SK-N-SH (cell line): ENCODE results near the gene GPRASP2. TPM values are rescaled to one million over a fixed set of nuclear protein-coding genes. Genes with fewer than 3 reads are reported as not detected.
A peak's percentile ranks its signal among the peaks of the same experiment; 100 is the strongest.

Experiments used
- CTCF ChIA-PET: fragments of 300-600, 350-600 bp; formaldehyde crosslinking; extraction: SDS; loops from one replicate; lab custom pipeline; 2021; lab: Yijun Ruan, JAX
- POLR2A ChIA-PET: fragments of 350-600 bp; sonication (Branson Sonifier 250); formaldehyde crosslinking; extraction: SDS; loops from one replicate; lab custom pipeline; 2020; ENCODE audit warnings: antibody characterized with exemption, inconsistent platforms; lab: Yijun Ruan, JAX
- DNase-seq: peaks from one replicate; pipeline ENCODE4 v3.0.0; 2012
- H2AFZ ChIP-seq: fragments of 200-600 bp; sonication (generic); 2 replicates; pipeline ENCODE4 v1.8.1; 2016; ENCODE audit warnings: antibody characterized with exemption, mild to moderate bottlenecking, low read depth
- H3F3A ChIP-seq: fragments of 200-600 bp; sonication (generic); replicated peaks from 2 replicates; pipeline ENCODE3; 2016; ENCODE audit warnings: antibody characterized with exemption, mild to moderate bottlenecking; ENCODE audit not compliant: insufficient read depth
- H3K27ac ChIP-seq, 2 experiments: fragments of 200-500 bp in 1 of 2; fragments of 200-600 bp in 1 of 2; sonication (Bioruptor generic) in 1 of 2; sonication (generic), shearing (Covaris generic) in 1 of 2; 2 replicates each; pipeline versions ENCODE4 v1.5.1 to v1.6.1; 2014 to 2016; ENCODE audit warnings: low read depth in 2 of 2, inconsistent platforms in 1 of 2, low read length in 1 of 2, mild to moderate bottlenecking in 1 of 2, mixed read lengths in 1 of 2
- H3K27me3 ChIP-seq: fragments of 200-600 bp; sonication (generic), shearing (Covaris generic); 2 replicates; pipeline ENCODE4 v1.6.1; 2016; ENCODE audit warnings: mixed run types; ENCODE audit not compliant: insufficient read depth
- H3K36me3 ChIP-seq, 2 experiments: fragments of 200-500 bp in 1 of 2; fragments of 200-600 bp in 1 of 2; sonication (Bioruptor generic) in 1 of 2; sonication (generic) in 1 of 2; replicated peaks in 1 of 2; 2 replicates each; pipeline versions ENCODE3 to v1.5.1; 2014 to 2016; ENCODE audit warnings: low read length in 1 of 2, mild to moderate bottlenecking in 1 of 2; ENCODE audit not compliant: insufficient read depth in 2 of 2, control insufficient read depth in 1 of 2
- H3K4me1 ChIP-seq, 2 experiments: fragments of 200-500 bp in 1 of 2; fragments of 200-600 bp in 1 of 2; sonication (Bioruptor generic) in 1 of 2; sonication (generic), shearing (Covaris generic) in 1 of 2; 2 replicates each; pipeline versions ENCODE4 v1.5.1 to v1.6.1; 2014 to 2016; ENCODE audit warnings: low read depth in 1 of 2, low read length in 1 of 2, mixed run types in 1 of 2; ENCODE audit not compliant: insufficient read depth in 2 of 2, control insufficient read depth in 1 of 2
- H3K4me2 ChIP-seq: fragments of 200-600 bp; sonication (generic), shearing (Covaris generic); 2 replicates; pipeline ENCODE4 v1.6.1; 2017; ENCODE audit warnings: mixed run types
- H3K4me3 ChIP-seq, 2 experiments: fragments of 200-500 bp in 1 of 2; fragments of 200-600 bp in 1 of 2; sonication (Bioruptor generic) in 1 of 2; sonication (generic), shearing (Covaris generic) in 1 of 2; 2 replicates each; pipeline versions ENCODE4 v1.5.1 to v1.8.1; 2014 to 2016; ENCODE audit warnings: low read depth in 2 of 2, inconsistent platforms in 1 of 2, low read length in 1 of 2, mild to moderate bottlenecking in 1 of 2, mixed read lengths in 1 of 2, moderate library complexity in 1 of 2
- H3K79me2 ChIP-seq: fragments of 200-600 bp; sonication (generic); 2 replicates; pipeline ENCODE4 v1.8.1; 2017; ENCODE audit warnings: mild to moderate bottlenecking; ENCODE audit not compliant: insufficient read depth
- H3K9ac ChIP-seq: fragments of 200-600 bp; sonication (generic); 2 replicates; pipeline ENCODE4 v1.6.1; 2017; ENCODE audit warnings: mixed run types
- H3K9me2 ChIP-seq: fragments of 200-600 bp; sonication (generic); 2 replicates; pipeline ENCODE4 v1.6.1; 2017; ENCODE audit warnings: mixed run types
- H3K9me3 ChIP-seq: fragments of 200-600 bp; sonication (generic); 2 replicates; pipeline ENCODE4 v1.6.1; 2017; ENCODE audit warnings: mixed run types, mild to moderate bottlenecking, moderate library complexity
- H4K20me1 ChIP-seq: fragments of 200-600 bp; sonication (generic); 2 replicates; pipeline ENCODE4 v1.6.1; 2017; ENCODE audit warnings: mild to moderate bottlenecking, mixed run types; ENCODE audit not compliant: insufficient read depth
- EP300 ChIP-seq, 2 experiments: IDR thresholded peaks; 2 replicates each; pipeline versions ENCODE4 v1.4.0 to v1.6.1; 2012; ENCODE audit warnings: borderline replicate concordance in 1 of 2, low read depth in 1 of 2, low read length in 1 of 2
- EZH2phosphoT487 ChIP-seq: fragments of 200-600 bp; sonication (generic); IDR thresholded peaks from 2 replicates; pipeline ENCODE4 v1.6.1; 2017; ENCODE audit warnings: low read depth, mixed run types, mild to moderate bottlenecking, antibody characterized with exemption, moderate library complexity, borderline replicate concordance
- FOXJ3 ChIP-seq: sonication (generic); formaldehyde crosslinking; IDR thresholded peaks from 2 replicates; pipeline ENCODE4 v1.5.1; 2020; ENCODE audit warnings: mild to moderate bottlenecking, missing genetic modification reagents
- FOXM1 ChIP-seq: IDR thresholded peaks from 2 replicates; pipeline ENCODE4 v1.4.0; 2012; ENCODE audit warnings: low read depth, mild to moderate bottlenecking
- GABPA ChIP-seq: IDR thresholded peaks from 2 replicates; pipeline ENCODE4 v1.4.0; 2012; ENCODE audit warnings: low read depth, mild to moderate bottlenecking
- JUND ChIP-seq: IDR thresholded peaks from 2 replicates; pipeline ENCODE4 v1.4.0; 2012
- MAX ChIP-seq: IDR thresholded peaks from 2 replicates; pipeline ENCODE4 v1.4.0; 2012; ENCODE audit warnings: low read depth
- MEF2A ChIP-seq: IDR thresholded peaks from 2 replicates; pipeline ENCODE4 v1.4.0; 2012; ENCODE audit warnings: low read depth, borderline replicate concordance
- MXI1 ChIP-seq: IDR thresholded peaks from 2 replicates; pipeline ENCODE4 v1.6.1; 2012; ENCODE audit warnings: mild to moderate bottlenecking, low read depth, low read length, improper control_type of control experiment
- NFIC ChIP-seq: IDR thresholded peaks from 2 replicates; pipeline ENCODE4 v1.4.0; 2012; ENCODE audit warnings: borderline replicate concordance
- NRF1 ChIP-seq: IDR thresholded peaks from 2 replicates; pipeline ENCODE4 v1.6.1; 2012; ENCODE audit warnings: low read depth, mild to moderate bottlenecking, low read length
- PBX3 ChIP-seq: IDR thresholded peaks from 2 replicates; pipeline ENCODE4; 2012
- RAD21 ChIP-seq: IDR thresholded peaks from 2 replicates; pipeline ENCODE4 v1.6.1; 2012; ENCODE audit warnings: mild to moderate bottlenecking, low read length
- RCOR1 ChIP-seq: fragments of 150-350 bp; IDR thresholded peaks from 2 replicates; pipeline ENCODE4 v1.6.1; 2017; ENCODE audit warnings: antibody characterized with exemption, low read length
- RXRA ChIP-seq: IDR thresholded peaks from 2 replicates; pipeline ENCODE4 v1.4.0; 2012; ENCODE audit warnings: low read depth, mild to moderate bottlenecking, borderline replicate concordance
- USF2 ChIP-seq: fragments of 150-350 bp; IDR thresholded peaks from 2 replicates; pipeline ENCODE4 v1.6.1; 2017; ENCODE audit warnings: antibody characterized with exemption, low read length, low read depth, borderline replicate concordance
- YY1 ChIP-seq: IDR thresholded peaks from 2 replicates; pipeline ENCODE4 v1.4.0; 2012; ENCODE audit warnings: low read depth, mild to moderate bottlenecking
- WGBS: methylation state at CpG from one replicate; pipeline ENCODE4 v1.1.6; 2017; ENCODE audit warnings: low lambda C conversion rate; 5-methylcytosine and 5-hydroxymethylcytosine counted together
- polyA plus RNA-seq, 3 experiments: library from polyadenylated mRNA; depleted of rRNA; stranded (reverse); fragments of >200 nt; gene quantifications; 2 replicates each; pipeline ENCODE4 v1.2.3, GENCODE V29; 2012
- TF ChIP-seq, protein P1 (sequence below): IDR thresholded peaks from 2 replicates; pipeline ENCODE4 v1.4.0; 2012; ENCODE audit warnings: low read depth, borderline replicate concordance
- TF ChIP-seq, protein P2 (sequence below): IDR thresholded peaks from 2 replicates; pipeline ENCODE4 v1.6.1; 2012; ENCODE audit warnings: mild to moderate bottlenecking, low read depth, low read length, moderate library complexity
- TF ChIP-seq, protein P3 (sequence below): fragments of 200-600 bp; sonication (generic); IDR thresholded peaks from 2 replicates; pipeline ENCODE4 v1.6.1; 2017; ENCODE audit warnings: antibody characterized with exemption, mild to moderate bottlenecking, moderate library complexity
- TF ChIP-seq, protein P4 (sequence below): IDR thresholded peaks from 2 replicates; pipeline ENCODE4 v1.4.0; 2012; ENCODE audit warnings: low read depth, borderline replicate concordance

The GPRASP2 gene
- polyA plus RNA-seq, 1 of the 3 experiments (the other 2 are of a cell fraction), result 12.3 TPM

DNA sequence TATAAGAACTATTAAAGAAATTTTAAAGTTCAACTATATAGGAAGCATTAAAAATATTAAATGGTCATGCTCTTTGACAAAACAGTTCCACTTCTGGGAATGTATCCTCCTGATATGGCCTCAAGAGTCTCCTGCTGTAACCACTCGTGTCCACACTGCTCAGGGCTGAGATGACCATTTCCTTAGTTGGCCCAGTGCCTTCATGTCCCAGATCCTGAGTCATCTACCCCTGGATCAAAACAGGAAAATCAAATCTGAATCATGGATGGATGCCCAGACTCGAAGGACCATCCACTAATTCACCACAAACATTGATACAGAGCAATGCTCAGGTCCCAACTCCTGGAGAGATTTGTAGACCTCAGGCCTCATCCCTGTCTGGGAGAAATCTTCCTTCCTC lies 53.0 kb downstream of the GPRASP2 start (continued):
- TF ChIP-seq FOXM1, result no peak
- TF ChIP-seq NRF1, result no peak
- TF ChIP-seq, protein P1, sequence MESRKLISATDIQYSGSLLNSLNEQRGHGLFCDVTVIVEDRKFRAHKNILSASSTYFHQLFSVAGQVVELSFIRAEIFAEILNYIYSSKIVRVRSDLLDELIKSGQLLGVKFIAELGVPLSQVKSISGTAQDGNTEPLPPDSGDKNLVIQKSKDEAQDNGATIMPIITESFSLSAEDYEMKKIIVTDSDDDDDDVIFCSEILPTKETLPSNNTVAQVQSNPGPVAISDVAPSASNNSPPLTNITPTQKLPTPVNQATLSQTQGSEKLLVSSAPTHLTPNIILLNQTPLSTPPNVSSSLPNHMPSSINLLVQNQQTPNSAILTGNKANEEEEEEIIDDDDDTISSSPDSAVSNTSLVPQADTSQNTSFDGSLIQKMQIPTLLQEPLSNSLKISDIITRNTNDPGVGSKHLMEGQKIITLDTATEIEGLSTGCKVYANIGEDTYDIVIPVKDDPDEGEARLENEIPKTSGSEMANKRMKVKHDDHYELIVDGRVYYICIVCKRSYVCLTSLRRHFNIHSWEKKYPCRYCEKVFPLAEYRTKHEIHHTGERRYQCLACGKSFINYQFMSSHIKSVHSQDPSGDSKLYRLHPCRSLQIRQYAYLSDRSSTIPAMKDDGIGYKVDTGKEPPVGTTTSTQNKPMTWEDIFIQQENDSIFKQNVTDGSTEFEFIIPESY, result no peak
- no peak for TF ChIP-seq YY1
- no peak for TF ChIP-seq EZH2phosphoT487
- no peak for TF ChIP-seq GABPA
- TF ChIP-seq NFIC, result peak; percentile 93
- no peak for TF ChIP-seq RAD21

- POLR2A ChIA-PET, result no interaction called here
- no peaks in the 10 kb centered on the region for H3K9me3 ChIP-seq
- no peak for DNase-seq
- no peaks in the 10 kb centered on the region for H3K36me3 ChIP-seq
- H3K27ac ChIP-seq, result peak overlapping the region; percentile 67 to 89; a peak in 3 of 4 replicates
- H3K9me2 ChIP-seq, result no peaks in the 10 kb centered on the region
- CTCF ChIA-PET, result no interaction called here
- peaks cover 17% of the 10 kb centered on the region for H3K79me2 ChIP-seq
- H3K9ac ChIP-seq, result no peak overlapping the region
- 13% methylated on average over 4 of the region's 4 CpGs for WGBS
- H3K4me3 ChIP-seq, result no peak overlapping the region
- H3K4me1 ChIP-seq, result peaks cover 3 to 7% of the 10 kb centered on the region in 2 experiments; a peak in 2 of 4 replicates
- H4K20me1 ChIP-seq, result peaks cover 3% of the 10 kb centered on the region; the same call in 1 of the 2 replicates
- no peaks in the 10 kb centered on the region for H3K27me3 ChIP-seq
- peaks cover 24% of the 10 kb centered on the region for H3F3A ChIP-seq
- no peak overlapping the region; the same call in 1 of the 2 replicates for H2AFZ ChIP-seq
- H3K4me2 ChIP-seq, result peak overlapping the region; percentile 66
- TF ChIP-seq MEF2A (no peak; the same call in 1 of the 2 replicates), EP300 (IDR thresholded peaks at IDR 0.05; ENCODE audit: borderline replicate concordance in 1 of 2, low read depth in 1 of 2, low read length in 1 of 2) (peak in 1 of 2 experiments; percentile 80; a peak in 2 of 4 replicates), RXRA (no peak; the same call in 1 of the 2 replicates), PBX3 (peak; percentile 92), NRF1 (no peak), FOXM1 (no peak), JUND (peak; percentile 79), GABPA (no peak), USF2 (no peak), MXI1 (0 out of 2 replicates have a peak, but pooled peaks have one; percentile 57), MAX (peak; percentile 97), FOXJ3 (CRISPR knock-in tag) (no peak), RCOR1 (no peak), NFIC (peak; percentile 91), EZH2phosphoT487 (no peak)
- TF ChIP-seq, protein P2, sequence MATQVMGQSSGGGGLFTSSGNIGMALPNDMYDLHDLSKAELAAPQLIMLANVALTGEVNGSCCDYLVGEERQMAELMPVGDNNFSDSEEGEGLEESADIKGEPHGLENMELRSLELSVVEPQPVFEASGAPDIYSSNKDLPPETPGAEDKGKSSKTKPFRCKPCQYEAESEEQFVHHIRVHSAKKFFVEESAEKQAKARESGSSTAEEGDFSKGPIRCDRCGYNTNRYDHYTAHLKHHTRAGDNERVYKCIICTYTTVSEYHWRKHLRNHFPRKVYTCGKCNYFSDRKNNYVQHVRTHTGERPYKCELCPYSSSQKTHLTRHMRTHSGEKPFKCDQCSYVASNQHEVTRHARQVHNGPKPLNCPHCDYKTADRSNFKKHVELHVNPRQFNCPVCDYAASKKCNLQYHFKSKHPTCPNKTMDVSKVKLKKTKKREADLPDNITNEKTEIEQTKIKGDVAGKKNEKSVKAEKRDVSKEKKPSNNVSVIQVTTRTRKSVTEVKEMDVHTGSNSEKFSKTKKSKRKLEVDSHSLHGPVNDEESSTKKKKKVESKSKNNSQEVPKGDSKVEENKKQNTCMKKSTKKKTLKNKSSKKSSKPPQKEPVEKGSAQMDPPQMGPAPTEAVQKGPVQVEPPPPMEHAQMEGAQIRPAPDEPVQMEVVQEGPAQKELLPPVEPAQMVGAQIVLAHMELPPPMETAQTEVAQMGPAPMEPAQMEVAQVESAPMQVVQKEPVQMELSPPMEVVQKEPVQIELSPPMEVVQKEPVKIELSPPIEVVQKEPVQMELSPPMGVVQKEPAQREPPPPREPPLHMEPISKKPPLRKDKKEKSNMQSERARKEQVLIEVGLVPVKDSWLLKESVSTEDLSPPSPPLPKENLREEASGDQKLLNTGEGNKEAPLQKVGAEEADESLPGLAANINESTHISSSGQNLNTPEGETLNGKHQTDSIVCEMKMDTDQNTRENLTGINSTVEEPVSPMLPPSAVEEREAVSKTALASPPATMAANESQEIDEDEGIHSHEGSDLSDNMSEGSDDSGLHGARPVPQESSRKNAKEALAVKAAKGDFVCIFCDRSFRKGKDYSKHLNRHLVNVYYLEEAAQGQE, result no peak
- TF ChIP-seq, protein P3, sequence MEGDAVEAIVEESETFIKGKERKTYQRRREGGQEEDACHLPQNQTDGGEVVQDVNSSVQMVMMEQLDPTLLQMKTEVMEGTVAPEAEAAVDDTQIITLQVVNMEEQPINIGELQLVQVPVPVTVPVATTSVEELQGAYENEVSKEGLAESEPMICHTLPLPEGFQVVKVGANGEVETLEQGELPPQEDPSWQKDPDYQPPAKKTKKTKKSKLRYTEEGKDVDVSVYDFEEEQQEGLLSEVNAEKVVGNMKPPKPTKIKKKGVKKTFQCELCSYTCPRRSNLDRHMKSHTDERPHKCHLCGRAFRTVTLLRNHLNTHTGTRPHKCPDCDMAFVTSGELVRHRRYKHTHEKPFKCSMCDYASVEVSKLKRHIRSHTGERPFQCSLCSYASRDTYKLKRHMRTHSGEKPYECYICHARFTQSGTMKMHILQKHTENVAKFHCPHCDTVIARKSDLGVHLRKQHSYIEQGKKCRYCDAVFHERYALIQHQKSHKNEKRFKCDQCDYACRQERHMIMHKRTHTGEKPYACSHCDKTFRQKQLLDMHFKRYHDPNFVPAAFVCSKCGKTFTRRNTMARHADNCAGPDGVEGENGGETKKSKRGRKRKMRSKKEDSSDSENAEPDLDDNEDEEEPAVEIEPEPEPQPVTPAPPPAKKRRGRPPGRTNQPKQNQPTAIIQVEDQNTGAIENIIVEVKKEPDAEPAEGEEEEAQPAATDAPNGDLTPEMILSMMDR, result no peak
- TF ChIP-seq, protein P4, sequence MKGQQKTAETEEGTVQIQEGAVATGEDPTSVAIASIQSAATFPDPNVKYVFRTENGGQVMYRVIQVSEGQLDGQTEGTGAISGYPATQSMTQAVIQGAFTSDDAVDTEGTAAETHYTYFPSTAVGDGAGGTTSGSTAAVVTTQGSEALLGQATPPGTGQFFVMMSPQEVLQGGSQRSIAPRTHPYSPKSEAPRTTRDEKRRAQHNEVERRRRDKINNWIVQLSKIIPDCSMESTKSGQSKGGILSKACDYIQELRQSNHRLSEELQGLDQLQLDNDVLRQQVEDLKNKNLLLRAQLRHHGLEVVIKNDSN, result peak; percentile 70
These were observed 53.6 kb downstream of the GPRASP2 start for GRCh38 chrX:102765809-102766208.
